Coronary artery (tissue), 2 donors: ENCODE measurements around the gene EMILIN2.

Source experiments
- DNase-seq: peaks from one replicate; pipeline ENCODE4 v3.0.0-alpha.2; 2017; ENCODE audit warnings: low spot score
- H3K27ac ChIP-seq, 2 donors: fragments of 200-600 bp; sonication (generic); one replicate each; pipeline ENCODE4 v1.5.1; 2016 to 2019
- H3K4me3 ChIP-seq: fragments of 200-600 bp; sonication (generic); 2 replicates; pipeline ENCODE4 v1.5.1; 2016; ENCODE audit warnings: mild to moderate bottlenecking, moderate library complexity
- TF ChIP-seq, protein P1 (sequence below): fragments of 200-600 bp; sonication (generic); IDR thresholded peaks from one replicate; pipeline ENCODE4 v1.5.1; 2019; ENCODE audit warnings: antibody characterized with exemption

Gene EMILIN2

GRCh38 chr18:2956056-2956455 is 109.2 kb downstream of the EMILIN2 start:
- H3K4me3 ChIP-seq, result no peak overlapping the region
- H3K27ac ChIP-seq, result no peak overlapping the region
- DNase-seq, result no peak

GRCh38 chr18:2958819-2959298 is 112.1 kb downstream of the EMILIN2 start:
- peak overlapping the region; percentile 1 for H3K4me3 ChIP-seq
- DNase-seq, result no peak
- TF ChIP-seq, protein P1, sequence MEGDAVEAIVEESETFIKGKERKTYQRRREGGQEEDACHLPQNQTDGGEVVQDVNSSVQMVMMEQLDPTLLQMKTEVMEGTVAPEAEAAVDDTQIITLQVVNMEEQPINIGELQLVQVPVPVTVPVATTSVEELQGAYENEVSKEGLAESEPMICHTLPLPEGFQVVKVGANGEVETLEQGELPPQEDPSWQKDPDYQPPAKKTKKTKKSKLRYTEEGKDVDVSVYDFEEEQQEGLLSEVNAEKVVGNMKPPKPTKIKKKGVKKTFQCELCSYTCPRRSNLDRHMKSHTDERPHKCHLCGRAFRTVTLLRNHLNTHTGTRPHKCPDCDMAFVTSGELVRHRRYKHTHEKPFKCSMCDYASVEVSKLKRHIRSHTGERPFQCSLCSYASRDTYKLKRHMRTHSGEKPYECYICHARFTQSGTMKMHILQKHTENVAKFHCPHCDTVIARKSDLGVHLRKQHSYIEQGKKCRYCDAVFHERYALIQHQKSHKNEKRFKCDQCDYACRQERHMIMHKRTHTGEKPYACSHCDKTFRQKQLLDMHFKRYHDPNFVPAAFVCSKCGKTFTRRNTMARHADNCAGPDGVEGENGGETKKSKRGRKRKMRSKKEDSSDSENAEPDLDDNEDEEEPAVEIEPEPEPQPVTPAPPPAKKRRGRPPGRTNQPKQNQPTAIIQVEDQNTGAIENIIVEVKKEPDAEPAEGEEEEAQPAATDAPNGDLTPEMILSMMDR, result no peak
- peak overlapping the region; percentile 69 to 76 for H3K27ac ChIP-seq

More at GRCh38 chr18:2956056-2956455, 109.2 kb downstream of the EMILIN2 start:
- TF ChIP-seq, protein P1, result no peak

DNA sequence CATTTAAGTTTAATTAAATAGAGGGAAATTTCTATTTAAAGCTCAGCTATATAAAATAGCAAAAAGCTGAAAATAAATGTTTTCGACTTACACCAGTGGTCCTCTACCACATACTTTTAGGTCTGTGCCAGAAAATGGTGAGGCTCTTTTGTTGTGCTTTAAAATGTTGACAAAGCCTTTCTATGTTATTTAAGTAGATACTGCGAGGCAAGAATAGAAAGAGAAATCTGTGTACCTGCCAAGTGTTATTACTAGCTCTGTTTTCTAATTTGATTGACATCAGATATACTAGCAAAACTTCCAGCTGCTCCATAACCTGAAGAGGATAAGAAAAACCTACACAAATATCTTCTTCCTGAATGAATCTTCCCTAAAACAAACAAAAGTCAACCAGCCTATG is 112.5 kb downstream of the EMILIN2 start:
- no peak overlapping the region for H3K4me3 ChIP-seq
- H3K27ac ChIP-seq, result peak overlapping the region; percentile 69 to 76
- TF ChIP-seq, protein P1, result no peak
- no peak for DNase-seq

DNA sequence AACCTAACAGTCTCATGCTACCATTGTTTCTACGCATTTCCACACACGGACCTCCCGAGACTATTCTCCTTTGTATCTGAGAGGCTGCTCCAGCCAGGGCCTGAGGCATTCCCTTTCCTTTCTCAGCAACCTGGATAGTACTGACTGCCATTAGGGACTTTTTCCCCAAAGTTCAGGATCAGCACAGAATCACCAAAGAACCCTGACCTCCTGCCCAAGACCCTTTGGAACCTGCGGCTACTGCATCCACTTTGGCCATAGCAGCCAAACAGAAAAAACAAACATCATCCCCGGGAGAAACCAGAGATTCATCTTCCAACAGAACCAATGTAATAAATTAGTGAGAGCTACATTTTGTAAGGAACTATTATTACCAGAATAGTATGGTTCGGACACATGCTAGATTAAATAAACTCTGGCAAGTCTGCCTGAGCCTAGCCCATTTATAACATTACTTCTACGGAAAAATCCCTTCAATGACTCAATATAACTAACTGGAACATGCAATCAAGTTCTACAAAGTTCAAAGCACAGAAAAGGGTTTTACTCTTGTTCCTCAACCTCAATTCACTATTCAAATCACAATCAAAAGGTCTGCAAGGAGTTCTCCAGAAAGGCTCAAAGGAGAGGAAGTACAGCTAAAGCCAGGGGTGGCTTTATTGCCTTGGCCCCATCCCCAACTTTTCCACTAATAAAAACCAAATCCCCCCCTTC is 114.3 kb downstream of the EMILIN2 start:
- no peak for DNase-seq
- TF ChIP-seq, protein P1, result no peak
- no peak overlapping the region for H3K4me3 ChIP-seq
- peak overlapping the region; percentile 71 to 78 for H3K27ac ChIP-seq

GRCh38 chr18:2961821-2962220 is 115.0 kb downstream of the EMILIN2 start:
- no peak overlapping the region for H3K4me3 ChIP-seq
- TF ChIP-seq, protein P1, result no peak
- DNase-seq, result no peak
- peak overlapping the region; percentile 71 to 78 for H3K27ac ChIP-seq

DNA sequence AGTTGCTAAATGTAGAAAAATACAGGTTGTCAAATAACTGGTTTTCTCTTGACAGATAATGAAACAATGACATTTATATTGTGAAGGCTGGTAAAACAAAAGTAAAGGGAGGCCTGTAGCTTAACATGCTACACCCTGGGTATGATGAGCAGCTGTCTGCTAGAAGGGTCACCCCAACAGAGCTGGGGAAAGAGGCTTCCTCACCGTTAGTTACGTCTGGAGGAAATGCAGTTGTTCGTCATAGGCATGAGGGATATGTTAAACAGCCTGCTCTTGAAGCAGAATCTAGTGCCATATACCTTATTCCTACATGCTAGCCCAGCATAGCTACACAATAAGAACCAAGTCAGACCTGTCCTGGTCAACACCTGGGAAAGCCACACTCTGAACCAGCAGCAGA is 116.2 kb downstream of the EMILIN2 start:
- no peak overlapping the region for H3K27ac ChIP-seq
- TF ChIP-seq, protein P1, result no peak
- DNase-seq, result no peak

More for the DNA sequence above, 116.2 kb downstream of the EMILIN2 start:
- no peak overlapping the region for H3K4me3 ChIP-seq
